ENCODE results near the gene ADSS1.

DNA sequence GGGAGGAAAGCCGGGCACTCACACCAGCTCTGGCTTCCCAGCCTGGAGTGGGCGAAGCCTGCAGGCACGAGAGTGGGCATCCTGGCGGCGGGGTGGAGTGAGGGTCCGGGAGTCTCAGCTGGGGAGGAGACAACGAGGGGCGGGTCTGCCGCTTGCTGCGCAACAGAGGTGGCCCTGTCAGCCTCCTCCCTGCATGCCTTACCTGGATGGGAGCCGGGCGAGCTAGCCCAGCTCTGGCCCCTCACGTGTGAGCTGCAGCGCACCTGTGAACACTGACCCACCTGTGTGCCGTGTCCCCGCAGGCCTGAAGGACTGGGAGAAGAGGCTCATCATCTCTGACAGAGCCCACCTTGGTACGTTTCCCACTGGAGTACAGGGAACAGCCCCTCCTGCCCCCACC lies 15.0 kb downstream of the ADSS1 start:
- TF ChIP-seq POLR2A (IDR thresholded peaks at IDR 0.05) (no peak), CTCF (IDR thresholded peaks at IDR 0.05) (no peak), POLR2AphosphoS5 (IDR thresholded peaks at IDR 0.05) (no peak), EP300 (IDR thresholded peaks at IDR 0.05; ENCODE audit: low read depth) (no peak)

All from transverse colon (tissue), 4 donors.